Liver (tissue), 9 donors: ENCODE results near the gene ABCB6. TPM values are rescaled to one million over a fixed set of nuclear protein-coding genes. Genes with fewer than 3 reads are reported as not detected.
A peak's percentile ranks its signal among the peaks of the same experiment; 100 is the strongest.

Source experiments
- DNase-seq: peaks from one replicate; pipeline ENCODE4 v3.0.0-alpha.2; 2017; ENCODE audit warnings: low spot score
- H3K27ac ChIP-seq, 2 donors: one replicate each; pipeline ENCODE4 v1.7.0; 2013; ENCODE audit warnings: inconsistent platforms in 2 of 2, low read length in 2 of 2, control low read depth in 1 of 2, low read depth in 1 of 2, mild to moderate bottlenecking in 1 of 2
- H3K27me3 ChIP-seq, 4 donors: one replicate each; pipeline versions ENCODE4 v1.6.1 to v1.7.0; 2013; ENCODE audit warnings: low read length in 3 of 4, inconsistent platforms in 1 of 4, mild to moderate bottlenecking in 1 of 4, moderate library complexity in 1 of 4; ENCODE audit not compliant: control insufficient read depth in 4 of 4, insufficient read depth in 4 of 4
- H3K36me3 ChIP-seq, 4 donors: one replicate each; pipeline versions ENCODE4 v1.6.1 to v1.7.0; 2013; ENCODE audit warnings: low read length in 3 of 4, mild to moderate bottlenecking in 3 of 4, low read depth in 1 of 4, moderate library complexity in 1 of 4; ENCODE audit not compliant: control insufficient read depth in 4 of 4, insufficient read depth in 3 of 4
- H3K4me1 ChIP-seq, 4 donors: one replicate each; pipeline versions ENCODE4 v1.6.1 to v1.7.0; 2013; ENCODE audit warnings: low read length in 3 of 4, mild to moderate bottlenecking in 3 of 4, moderate library complexity in 1 of 4; ENCODE audit not compliant: control insufficient read depth in 4 of 4, insufficient read depth in 4 of 4
- H3K4me3 ChIP-seq, 3 donors: one replicate each; pipeline versions ENCODE4 v1.6.1 to v1.7.0; 2013; ENCODE audit warnings: low read length in 3 of 3, control low read depth in 1 of 3, low read depth in 1 of 3, mild to moderate bottlenecking in 1 of 3
- H3K9ac ChIP-seq, 2 donors: one replicate each; pipeline ENCODE4 v1.7.0; 2013; ENCODE audit warnings: low read length in 2 of 2, mild to moderate bottlenecking in 2 of 2, moderate library complexity in 2 of 2, control low read depth in 1 of 2, low read depth in 1 of 2
- H3K9me3 ChIP-seq, 4 donors: one replicate each; pipeline versions ENCODE4 v1.6.1 to v1.7.0; 2013; ENCODE audit warnings: low read length in 3 of 4; ENCODE audit not compliant: control insufficient read depth in 4 of 4
- ATF3 ChIP-seq: IDR thresholded peaks from 2 replicates; pipeline ENCODE4 v1.6.1; 2016; ENCODE audit warnings: antibody characterized with exemption
- GABPA ChIP-seq, 2 donors: IDR thresholded peaks in 1 of 2; conservative IDR thresholded peaks in 1 of 2; 2 replicates each; pipeline ENCODE4 v1.6.1; 2016; ENCODE audit warnings: antibody characterized with exemption in 2 of 2, mild to moderate bottlenecking in 1 of 2, moderate library complexity in 1 of 2
- HNF4A ChIP-seq, 2 donors: conservative IDR thresholded peaks; 2 replicates each; pipeline ENCODE4 v1.6.1; 2016; ENCODE audit warnings: antibody characterized with exemption in 2 of 2, mild to moderate bottlenecking in 2 of 2
- HNF4G ChIP-seq: IDR thresholded peaks from 2 replicates; pipeline ENCODE4 v1.6.1; 2016; ENCODE audit warnings: antibody characterized with exemption
- RAD21 ChIP-seq, 2 donors: IDR thresholded peaks; 2 replicates each; pipeline ENCODE4 v1.6.1; 2016; ENCODE audit warnings: antibody characterized with exemption in 2 of 2, mild to moderate bottlenecking in 2 of 2
- RXRA ChIP-seq, 2 donors: IDR thresholded peaks; 2 replicates each; pipeline ENCODE4 v1.6.1; 2017 to 2018; ENCODE audit warnings: antibody characterized with exemption in 2 of 2, mild to moderate bottlenecking in 1 of 2
- SP1 ChIP-seq: IDR thresholded peaks from 2 replicates; pipeline ENCODE4 v1.6.1; 2018; ENCODE audit warnings: antibody characterized with exemption, mild to moderate bottlenecking
- TAF1 ChIP-seq: conservative IDR thresholded peaks from 2 replicates; pipeline ENCODE4 v1.6.1; 2016; ENCODE audit warnings: antibody characterized with exemption, mild to moderate bottlenecking
- YY1 ChIP-seq: IDR thresholded peaks from 2 replicates; pipeline ENCODE4 v1.6.1; 2016; ENCODE audit warnings: antibody characterized with exemption, mild to moderate bottlenecking
- WGBS: extraction: QIAGEN DNeasy Blood & Tissue Kit; methylation state at CpG from one replicate; pipeline ENCODE4 v1.1.7; 2013; 5-methylcytosine and 5-hydroxymethylcytosine counted together
- polyA plus RNA-seq, 2 donors: library from polyadenylated mRNA; stranded (reverse) in 1 of 2; unstranded in 1 of 2; fragments of 200-250 nt in 1 of 2; fragments of >200 nt in 1 of 2; fragmentation: Nextera tagmentation in 1 of 2; extraction: Ambion mirVana in 1 of 2; gene quantifications; one replicate each; pipeline versions ENCODE4 v1.2.1 to v1.2.3, GENCODE V29; 2013 to 2015
- total RNA-seq, 2 donors: library from RNA; depleted of rRNA; stranded (reverse); fragments of >200 nt; gene quantifications; one replicate each; pipeline ENCODE4 v1.2.3, GENCODE V29; 2014
- TF ChIP-seq, protein P1 (sequence below): IDR thresholded peaks from 2 replicates; pipeline ENCODE4 v1.6.1; 2016; ENCODE audit warnings: antibody characterized with exemption, mild to moderate bottlenecking
- TF ChIP-seq, protein P2 (sequence below): IDR thresholded peaks from 2 replicates; pipeline ENCODE4 v1.6.1; 2016; ENCODE audit warnings: antibody characterized with exemption
- donor health status: healthy.
- donor health status: healthy.
- donor health status: healthy.
- donor health status: healthy.
- donor health status: healthy.

ABCB6 gene
- total and polyA plus RNA-seq, 4 donors: 19.0 to 96.1 (median 47.8) TPM

DNA sequence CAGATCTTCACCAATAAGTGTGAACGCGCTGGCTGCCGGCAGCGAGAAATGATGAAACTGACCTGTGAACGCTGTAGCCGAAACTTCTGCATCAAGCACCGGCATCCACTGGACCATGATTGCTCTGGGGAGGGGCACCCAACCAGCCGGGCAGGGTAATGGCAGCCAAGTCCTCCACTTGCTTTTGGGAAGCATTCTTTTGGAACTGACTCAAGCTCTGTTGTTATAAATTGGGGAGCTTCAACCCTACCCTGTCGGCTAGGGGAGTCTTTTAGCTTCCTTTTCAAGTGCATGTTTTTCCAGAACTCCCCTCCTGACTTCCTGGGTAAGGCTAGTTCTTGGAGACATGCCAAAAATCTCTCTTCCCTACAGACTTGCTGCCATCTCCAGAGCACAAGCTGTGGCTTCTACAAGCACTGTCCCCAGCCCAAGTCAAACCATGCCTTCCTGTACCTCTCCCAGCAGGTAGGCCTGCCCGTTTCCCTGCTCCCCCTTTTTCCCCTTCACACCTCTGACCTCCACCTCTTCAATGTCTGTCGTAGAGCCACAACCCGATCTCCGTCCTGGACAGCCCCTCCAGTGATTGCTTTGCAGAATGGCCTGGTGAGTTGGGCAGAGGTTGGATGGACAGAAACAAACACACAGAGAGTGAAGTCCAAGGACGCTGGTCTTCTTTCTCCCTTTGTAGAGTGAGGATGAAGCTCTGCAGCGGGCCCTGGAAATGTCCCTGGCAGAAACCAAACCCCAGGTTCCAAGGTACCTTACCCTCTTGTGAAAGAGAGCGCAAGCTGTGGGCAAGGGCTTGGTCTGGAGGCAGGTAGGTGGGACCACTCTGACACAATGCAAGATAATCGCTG is 10.6 kb downstream of the ABCB6 start:
- H3K27ac ChIP-seq: peak overlapping the region; percentile 95 to 97
- no peak for TF ChIP-seq GABPA (IDR thresholded peaks at IDR 0.05 in 1 of 2, conservative IDR thresholded peaks at IDR 0.05 in 1 of 2)
- TF ChIP-seq RXRA (IDR thresholded peaks at IDR 0.05): peak in 1 of 2 donors; percentile 20
- peak; percentile 30 for TF ChIP-seq SP1
- TF ChIP-seq HNF4A (conservative IDR thresholded peaks at IDR 0.05): peak; percentile 69 to 73
- H3K9ac ChIP-seq: no peak overlapping the region
- no peaks in the 10 kb centered on the region for H3K27me3 ChIP-seq
- peak; percentile 42 for DNase-seq
- peak overlapping the region in 1 of 3 donors; percentile 78 for H3K4me3 ChIP-seq
- H3K36me3 ChIP-seq: peaks cover 5 to 21% (median 9%) of the 10 kb centered on the region in 4 donors
- H3K4me1 ChIP-seq: peaks cover 3 to 26% (median 23%) of the 10 kb centered on the region in 4 donors
- no peaks in the 10 kb centered on the region for H3K9me3 ChIP-seq
- 33% methylated on average over 17 of the region's 17 CpGs for WGBS

- WGBS: 9% methylated on average over 22 of the region's 22 CpGs
- H3K27ac ChIP-seq: peak overlapping the region; percentile 95 to 97
- peak; percentile 40 for DNase-seq
- H3K9me3 ChIP-seq: no peaks in the 10 kb centered on the region
- H3K4me3 ChIP-seq: peak overlapping the region; percentile 11 to 95 (median 78)
- TF ChIP-seq GABPA (IDR thresholded peaks at IDR 0.05 in 1 of 2, conservative IDR thresholded peaks at IDR 0.05 in 1 of 2): no peak
- TF ChIP-seq, protein P1, sequence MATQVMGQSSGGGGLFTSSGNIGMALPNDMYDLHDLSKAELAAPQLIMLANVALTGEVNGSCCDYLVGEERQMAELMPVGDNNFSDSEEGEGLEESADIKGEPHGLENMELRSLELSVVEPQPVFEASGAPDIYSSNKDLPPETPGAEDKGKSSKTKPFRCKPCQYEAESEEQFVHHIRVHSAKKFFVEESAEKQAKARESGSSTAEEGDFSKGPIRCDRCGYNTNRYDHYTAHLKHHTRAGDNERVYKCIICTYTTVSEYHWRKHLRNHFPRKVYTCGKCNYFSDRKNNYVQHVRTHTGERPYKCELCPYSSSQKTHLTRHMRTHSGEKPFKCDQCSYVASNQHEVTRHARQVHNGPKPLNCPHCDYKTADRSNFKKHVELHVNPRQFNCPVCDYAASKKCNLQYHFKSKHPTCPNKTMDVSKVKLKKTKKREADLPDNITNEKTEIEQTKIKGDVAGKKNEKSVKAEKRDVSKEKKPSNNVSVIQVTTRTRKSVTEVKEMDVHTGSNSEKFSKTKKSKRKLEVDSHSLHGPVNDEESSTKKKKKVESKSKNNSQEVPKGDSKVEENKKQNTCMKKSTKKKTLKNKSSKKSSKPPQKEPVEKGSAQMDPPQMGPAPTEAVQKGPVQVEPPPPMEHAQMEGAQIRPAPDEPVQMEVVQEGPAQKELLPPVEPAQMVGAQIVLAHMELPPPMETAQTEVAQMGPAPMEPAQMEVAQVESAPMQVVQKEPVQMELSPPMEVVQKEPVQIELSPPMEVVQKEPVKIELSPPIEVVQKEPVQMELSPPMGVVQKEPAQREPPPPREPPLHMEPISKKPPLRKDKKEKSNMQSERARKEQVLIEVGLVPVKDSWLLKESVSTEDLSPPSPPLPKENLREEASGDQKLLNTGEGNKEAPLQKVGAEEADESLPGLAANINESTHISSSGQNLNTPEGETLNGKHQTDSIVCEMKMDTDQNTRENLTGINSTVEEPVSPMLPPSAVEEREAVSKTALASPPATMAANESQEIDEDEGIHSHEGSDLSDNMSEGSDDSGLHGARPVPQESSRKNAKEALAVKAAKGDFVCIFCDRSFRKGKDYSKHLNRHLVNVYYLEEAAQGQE: peak; percentile 10
- peak overlapping the region; percentile 23 to 32 for H3K9ac ChIP-seq
- no peaks in the 10 kb centered on the region for H3K27me3 ChIP-seq
- H3K4me1 ChIP-seq: peaks cover 3 to 26% (median 23%) of the 10 kb centered on the region in 4 donors
- peaks cover 2 to 16% (median 8%) of the 10 kb centered on the region in 4 donors for H3K36me3 ChIP-seq
Observed at GRCh38 chr2:219207134-219207883, 11.4 kb downstream of the ABCB6 start.

DNA sequence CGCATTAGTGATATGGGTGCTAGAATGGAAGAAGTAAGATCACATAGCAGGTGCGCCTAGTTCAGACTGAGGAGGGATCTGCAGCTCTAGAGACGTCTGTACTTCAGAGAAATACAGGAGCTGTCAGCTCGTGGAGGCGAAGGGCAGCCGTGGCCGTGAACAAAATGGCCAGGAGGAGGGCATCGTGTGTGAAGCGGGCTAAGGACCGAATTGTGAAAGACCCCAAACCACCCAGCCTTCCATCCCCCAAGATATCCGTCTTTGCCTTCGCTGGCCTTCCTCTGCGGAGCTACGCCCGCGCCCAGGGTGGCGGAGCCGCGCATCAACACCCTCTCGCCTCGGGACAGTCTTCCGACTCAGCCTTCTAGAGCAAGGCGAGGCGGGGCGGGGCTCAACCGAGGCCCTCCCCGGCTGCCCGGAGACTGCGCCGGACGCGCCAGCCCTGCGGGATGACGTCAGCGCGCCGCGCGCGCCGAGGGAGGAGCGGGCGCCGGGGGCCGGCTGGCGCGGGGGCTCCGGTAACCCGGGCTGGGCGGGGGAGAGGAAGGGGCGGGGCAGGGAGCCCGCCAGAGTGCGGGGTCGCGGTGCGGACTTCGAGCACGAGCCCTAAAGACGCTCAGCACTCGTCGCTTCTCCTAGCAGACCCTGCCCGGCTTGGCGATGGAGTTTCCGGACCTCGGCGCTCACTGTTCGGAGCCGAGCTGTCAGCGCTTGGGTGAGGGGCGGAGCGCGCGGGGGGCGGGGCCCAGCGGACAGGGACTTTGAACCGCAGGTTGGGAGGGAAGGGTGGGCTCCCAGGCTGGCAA is 12.2 kb downstream of the ABCB6 start, which contains the start of gene ZFAND2B:
Gene ZFAND2B (plus strand): TSS at position 455 of the 806 bp plus-strand sequence. CDS start 206 bp downstream, at position 661.
- peaks cover 2 to 16% (median 8%) of the 10 kb centered on the region in 4 donors for H3K36me3 ChIP-seq
- WGBS: under 1% methylated on average over 75 of the region's 76 CpGs
- peak within 1 kb of the TSS; percentile 89 to 97 for H3K9ac ChIP-seq
- no peaks in the 10 kb centered on the region for H3K9me3 ChIP-seq
- H3K4me1 ChIP-seq: peaks cover 3 to 26% (median 23%) of the 10 kb centered on the region in 4 donors
- peak within 1 kb of the TSS; percentile 78 to 95 (median 84) for H3K4me3 ChIP-seq
- no peaks in the 10 kb centered on the region for H3K27me3 ChIP-seq
- peak within 1 kb of the TSS; percentile 95 to 97 for H3K27ac ChIP-seq
- DNase-seq: peak; percentile 94
- no peak for TF ChIP-seq ATF3
- peak; percentile 33 for TF ChIP-seq SP1
- peak in 1 of 2 donors; percentile 52 for TF ChIP-seq RAD21 (IDR thresholded peaks at IDR 0.05)
- peak; percentile 30 for TF ChIP-seq YY1
- TF ChIP-seq, protein P1: no peak
- peak; percentile 60 for TF ChIP-seq HNF4G
- no peak for TF ChIP-seq RXRA (IDR thresholded peaks at IDR 0.05)
- TF ChIP-seq, protein P2, sequence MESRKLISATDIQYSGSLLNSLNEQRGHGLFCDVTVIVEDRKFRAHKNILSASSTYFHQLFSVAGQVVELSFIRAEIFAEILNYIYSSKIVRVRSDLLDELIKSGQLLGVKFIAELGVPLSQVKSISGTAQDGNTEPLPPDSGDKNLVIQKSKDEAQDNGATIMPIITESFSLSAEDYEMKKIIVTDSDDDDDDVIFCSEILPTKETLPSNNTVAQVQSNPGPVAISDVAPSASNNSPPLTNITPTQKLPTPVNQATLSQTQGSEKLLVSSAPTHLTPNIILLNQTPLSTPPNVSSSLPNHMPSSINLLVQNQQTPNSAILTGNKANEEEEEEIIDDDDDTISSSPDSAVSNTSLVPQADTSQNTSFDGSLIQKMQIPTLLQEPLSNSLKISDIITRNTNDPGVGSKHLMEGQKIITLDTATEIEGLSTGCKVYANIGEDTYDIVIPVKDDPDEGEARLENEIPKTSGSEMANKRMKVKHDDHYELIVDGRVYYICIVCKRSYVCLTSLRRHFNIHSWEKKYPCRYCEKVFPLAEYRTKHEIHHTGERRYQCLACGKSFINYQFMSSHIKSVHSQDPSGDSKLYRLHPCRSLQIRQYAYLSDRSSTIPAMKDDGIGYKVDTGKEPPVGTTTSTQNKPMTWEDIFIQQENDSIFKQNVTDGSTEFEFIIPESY: no peak
- no peak for TF ChIP-seq GABPA (IDR thresholded peaks at IDR 0.05 in 1 of 2, conservative IDR thresholded peaks at IDR 0.05 in 1 of 2)
- TF ChIP-seq TAF1: peak; percentile 72
